CD4-positive, alpha-beta T cell (primary cell): Measurements from ENCODE around the gene KLHL36. TPM values are rescaled to one million over a fixed set of nuclear protein-coding genes. Genes with fewer than 3 reads are reported as not detected.
A peak's percentile ranks its signal among the peaks of the same experiment; 100 is the strongest.
"Not testable (repeated sequence)": the region's sequence is repeated elsewhere in the genome, so short reads cannot be mapped to it uniquely, and the experiment has no call there.

ENCODE experiments used
- ATAC-seq: fragments of 200-7000 bp; cut with Tn5 transposase; one replicate; pipeline ENCODE4 v1.10.0; 2022; ENCODE audit warnings: mild to moderate bottlenecking; ENCODE audit not compliant: poor library complexity
- CTCF ChIA-PET: fragments of 350-600 bp; sonication (Branson Sonifier 250); formaldehyde crosslinking; loops from one replicate; lab custom pipeline; 2021; ENCODE audit warnings: antibody characterized with exemption, inconsistent platforms; lab: Charles Lee
- POLR2A ChIA-PET: fragments of 350-600 bp; sonication (Branson Sonifier 250); formaldehyde crosslinking; loops from one replicate; lab custom pipeline; 2021; ENCODE audit warnings: antibody characterized with exemption, inconsistent platforms; lab: Charles Lee
- DNase-seq, 14 experiments: peaks; one replicate each; pipeline ENCODE4 v3.0.0-alpha.2; 2013 to 2020; ENCODE audit warnings: mixed read lengths in 2 of 14
- H3K27ac ChIP-seq, 2 donors: one replicate each; pipeline versions ENCODE4 v1.5.1 to v1.7.0; 2013; ENCODE audit warnings: low read length in 2 of 2, low read depth in 1 of 2, mild to moderate bottlenecking in 1 of 2
- H3K27me3 ChIP-seq, 2 experiments: 1 replicate in 1 of 2; 2 replicates in 1 of 2; pipeline versions ENCODE4 v1.6.1 to v1.7.0; 2013; ENCODE audit warnings: low read length in 2 of 2, control low read depth in 1 of 2, mild to moderate bottlenecking in 1 of 2, moderate library complexity in 1 of 2; ENCODE audit not compliant: insufficient read depth in 2 of 2, control insufficient read depth in 1 of 2
- H3K36me3 ChIP-seq: one replicate; pipeline ENCODE4 v1.6.1; 2013; ENCODE audit warnings: low read length, control low read depth; ENCODE audit not compliant: insufficient read depth
- H3K4me1 ChIP-seq: one replicate; pipeline ENCODE4 v1.6.1; 2013; ENCODE audit warnings: low read length, control low read depth; ENCODE audit not compliant: insufficient read depth
- H3K4me3 ChIP-seq: one replicate; pipeline ENCODE4 v1.5.1; 2013; ENCODE audit warnings: mild to moderate bottlenecking, low read length, moderate library complexity
- H3K9me3 ChIP-seq, 2 experiments: 1 replicate in 1 of 2; 2 replicates in 1 of 2; pipeline versions ENCODE4 v1.6.1 to v1.7.0; 2013; ENCODE audit warnings: low read length in 2 of 2, mild to moderate bottlenecking in 2 of 2, control low read depth in 1 of 2, moderate library complexity in 1 of 2; ENCODE audit not compliant: control insufficient read depth in 1 of 2, insufficient read depth in 1 of 2
- H3K27ac Mint-ChIP-seq: one replicate; pipeline ENCODE4 v1.8.0; 2020; ENCODE audit warnings: mixed read lengths
- H3K27me3 Mint-ChIP-seq: one replicate; pipeline ENCODE4 v1.8.0; 2021; ENCODE audit warnings: mixed read lengths
- H3K36me3 Mint-ChIP-seq: one replicate; pipeline ENCODE4 v1.8.0; 2021; ENCODE audit warnings: low read depth, mixed read lengths
- H3K4me1 Mint-ChIP-seq: one replicate; pipeline ENCODE4 v1.8.0; 2021; ENCODE audit warnings: low read depth, mixed read lengths
- H3K4me3 Mint-ChIP-seq: one replicate; pipeline ENCODE4 v1.8.0; 2020; ENCODE audit warnings: mild to moderate bottlenecking, mixed read lengths
- H3K9me3 Mint-ChIP-seq: one replicate; pipeline ENCODE4 v1.8.0; 2020; ENCODE audit warnings: mixed read lengths
- intact Hi-C, 2 experiments: fragments of 100-400 bp; cut with DNase I in 1 of 2; cut with micrococcal nuclease in 1 of 2; formaldehyde crosslinking; loops; one replicate each; pipeline versions ENCODE4 v1.15.1 to v1.9.0; 2023 to 2025; cut with DNase I, micrococcal nuclease
- total RNA-seq, 174 experiments: library from RNA in 2 of 174; stranded (reverse) in 2 of 174; gene quantifications; one replicate each; pipeline ENCODE4 v1.2.3 and lab custom pipeline; 2021 to 2026
- TF ChIP-seq, protein P1 (sequence below): fragments of 200-600 bp; IDR thresholded peaks from one replicate; pipeline ENCODE4 v1.8.0; 2022; ENCODE audit warnings: antibody characterized with exemption, mild to moderate bottlenecking

Gene KLHL36
- total RNA-seq, 2 experiments from 2014 or later: 76.6 to 78.6 TPM

DNA sequence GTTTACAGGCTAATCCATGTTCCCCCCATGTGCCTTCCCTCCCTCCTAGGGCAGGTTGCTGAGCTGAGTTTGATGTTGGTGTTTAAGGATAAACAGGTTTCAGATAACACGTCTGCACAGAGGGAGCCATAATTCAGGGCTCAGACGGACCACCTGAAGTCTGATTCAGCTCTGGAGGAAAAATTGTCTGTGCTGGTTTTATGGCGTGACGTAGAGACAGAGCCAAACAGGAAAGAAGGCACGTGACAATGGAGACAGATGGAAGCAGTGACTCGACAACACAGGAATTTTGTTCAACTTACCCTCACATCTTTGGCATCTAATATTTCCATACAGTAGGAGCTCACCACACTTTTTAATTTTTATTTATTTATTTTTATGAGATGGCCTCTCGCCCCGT is 40.8 kb downstream of the KLHL36 start:
- DNase-seq (no peak), ATAC-seq (no peak)
- H3K27me3 Mint-ChIP-seq: no peaks in the 10 kb centered on the region
- no peaks in the 10 kb centered on the region for H3K36me3 Mint-ChIP-seq
- ChIA-PET POLR2A (interaction anchor here (1.3 kb wide), 1 partner anchor 9 kb away, joined by 3 read pairs; no protein-coding TSS in a partner anchor), CTCF (no interaction called here)
- H3K4me3 Mint-ChIP-seq: no peak overlapping the region
- Histone ChIP-seq H3K27me3 (peaks cover 0 to 2% of the 10 kb centered on the region in 2 experiments), H3K9me3 (no peaks in the 10 kb centered on the region), H3K4me1 (no peaks in the 10 kb centered on the region), H3K27ac (no peak overlapping the region), H3K36me3 (no peaks in the 10 kb centered on the region), H3K4me3 (no peak overlapping the region)
- TF ChIP-seq, protein P1, sequence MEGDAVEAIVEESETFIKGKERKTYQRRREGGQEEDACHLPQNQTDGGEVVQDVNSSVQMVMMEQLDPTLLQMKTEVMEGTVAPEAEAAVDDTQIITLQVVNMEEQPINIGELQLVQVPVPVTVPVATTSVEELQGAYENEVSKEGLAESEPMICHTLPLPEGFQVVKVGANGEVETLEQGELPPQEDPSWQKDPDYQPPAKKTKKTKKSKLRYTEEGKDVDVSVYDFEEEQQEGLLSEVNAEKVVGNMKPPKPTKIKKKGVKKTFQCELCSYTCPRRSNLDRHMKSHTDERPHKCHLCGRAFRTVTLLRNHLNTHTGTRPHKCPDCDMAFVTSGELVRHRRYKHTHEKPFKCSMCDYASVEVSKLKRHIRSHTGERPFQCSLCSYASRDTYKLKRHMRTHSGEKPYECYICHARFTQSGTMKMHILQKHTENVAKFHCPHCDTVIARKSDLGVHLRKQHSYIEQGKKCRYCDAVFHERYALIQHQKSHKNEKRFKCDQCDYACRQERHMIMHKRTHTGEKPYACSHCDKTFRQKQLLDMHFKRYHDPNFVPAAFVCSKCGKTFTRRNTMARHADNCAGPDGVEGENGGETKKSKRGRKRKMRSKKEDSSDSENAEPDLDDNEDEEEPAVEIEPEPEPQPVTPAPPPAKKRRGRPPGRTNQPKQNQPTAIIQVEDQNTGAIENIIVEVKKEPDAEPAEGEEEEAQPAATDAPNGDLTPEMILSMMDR: no peak
- H3K27ac Mint-ChIP-seq: no peak overlapping the region
- H3K9me3 Mint-ChIP-seq: no peaks in the 10 kb centered on the region
- intact Hi-C loops: no loop called here
- H3K4me1 Mint-ChIP-seq: no peaks in the 10 kb centered on the region

DNA sequence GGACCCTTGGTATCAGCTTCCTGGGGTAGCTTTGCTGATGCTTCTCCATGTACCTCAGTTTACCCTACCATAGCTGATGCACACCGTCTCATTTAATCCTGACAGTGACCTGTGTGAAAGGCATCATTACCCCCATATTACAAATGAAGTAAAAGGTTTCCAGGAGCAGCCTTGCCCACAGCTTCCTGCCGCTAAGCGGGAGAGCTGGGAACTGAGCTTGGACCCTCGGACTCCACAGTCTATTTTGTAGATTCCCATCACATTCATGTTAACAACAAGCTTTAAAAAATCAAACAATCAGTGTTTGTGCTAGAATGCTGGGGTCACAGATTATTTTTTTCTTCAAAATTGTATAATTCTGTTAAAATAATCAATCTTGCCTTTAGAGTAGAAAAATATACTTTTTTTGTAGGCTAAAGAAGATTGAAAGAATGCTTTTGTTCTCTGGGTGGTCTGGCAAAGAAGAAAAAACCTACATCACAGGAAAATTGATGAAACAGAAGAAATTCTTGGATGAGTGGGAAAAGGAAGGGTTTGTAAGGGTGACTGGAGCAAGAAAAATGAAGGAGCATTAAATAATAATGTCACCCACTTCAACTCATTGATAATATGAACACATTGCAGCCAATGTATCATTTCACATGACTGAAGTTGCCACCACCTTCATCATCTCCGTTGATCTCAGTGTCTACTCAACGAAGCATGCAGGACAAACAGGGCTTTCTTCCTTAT is 41.9 kb downstream of the KLHL36 start:
- POLR2A ChIA-PET: interaction anchor here (1.3 kb wide), 1 partner anchor 8 kb away, joined by 3 read pairs; no protein-coding TSS in a partner anchor

DNA sequence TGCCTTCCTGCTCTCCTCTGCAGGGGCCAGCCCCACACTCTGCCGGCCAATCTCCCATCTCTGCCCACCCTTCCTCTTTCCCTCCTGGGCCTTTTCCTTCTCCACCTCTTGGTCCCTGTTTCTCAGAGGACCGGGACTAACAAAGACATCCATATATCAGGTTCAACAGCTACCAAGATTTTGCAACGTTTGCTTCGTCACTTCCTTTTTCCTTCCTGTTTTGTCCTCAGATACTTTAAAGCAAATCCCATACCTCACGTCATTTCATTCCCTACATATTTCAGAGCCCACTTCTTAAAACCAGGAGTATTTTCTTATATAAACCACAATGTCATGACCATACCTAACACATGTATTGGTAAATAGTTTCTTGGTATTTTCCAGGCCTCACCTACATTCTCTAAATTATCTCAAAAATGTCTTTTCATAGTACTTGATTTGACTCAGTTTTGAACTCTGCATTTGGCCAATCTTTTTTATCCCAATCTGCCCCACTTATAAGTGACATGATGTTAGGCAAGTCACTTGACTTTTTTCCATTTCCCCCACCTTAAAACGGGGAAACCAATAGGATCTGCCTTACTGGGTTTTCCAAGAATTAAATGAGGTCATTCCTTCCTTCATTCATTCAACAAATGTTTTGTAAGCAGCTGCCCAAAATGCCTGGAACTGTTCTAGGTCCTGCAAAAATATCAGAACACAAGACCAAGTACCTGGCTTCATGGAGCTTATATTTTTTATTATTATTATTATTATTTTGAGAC is 44.3 kb downstream of the KLHL36 start:
- TF ChIP-seq, protein P1: no peak
- no peak overlapping the region for H3K4me3 ChIP-seq
- intact Hi-C loops: no loop called here
- no peaks in the 10 kb centered on the region for H3K27me3 ChIP-seq
- H3K4me1 Mint-ChIP-seq: no peaks in the 10 kb centered on the region
- no peaks in the 10 kb centered on the region for H3K36me3 ChIP-seq
- H3K9me3 Mint-ChIP-seq: no peaks in the 10 kb centered on the region
- H3K27ac ChIP-seq: no peak overlapping the region
- DNase-seq (peak in 2 of 14 experiments; percentile 35 to 36), ATAC-seq (no peak)
- no peak overlapping the region for H3K27ac Mint-ChIP-seq
- H3K36me3 Mint-ChIP-seq: no peaks in the 10 kb centered on the region
- H3K4me1 ChIP-seq: no peaks in the 10 kb centered on the region
- ChIA-PET POLR2A (no interaction called here), CTCF (no interaction called here)
- H3K4me3 Mint-ChIP-seq: no peak overlapping the region
- H3K9me3 ChIP-seq: no peaks in the 10 kb centered on the region
- no peaks in the 10 kb centered on the region for H3K27me3 Mint-ChIP-seq

More for the DNA sequence above, 41.9 kb downstream of the KLHL36 start:
- CTCF ChIA-PET: interaction anchor here (1.2 kb wide), 1 partner anchor 48 kb away, joined by 3 read pairs; no protein-coding TSS in a partner anchor
- Histone ChIP-seq H3K27ac (no peak overlapping the region), H3K9me3 (no peaks in the 10 kb centered on the region), H3K27me3 (no peaks in the 10 kb centered on the region), H3K4me1 (no peaks in the 10 kb centered on the region), H3K4me3 (no peak overlapping the region), H3K36me3 (no peaks in the 10 kb centered on the region)
- DNase-seq (no peak), ATAC-seq (no peak)
- Mint-ChIP-seq H3K4me3 (no peak overlapping the region), H3K27me3 (no peaks in the 10 kb centered on the region), H3K36me3 (no peaks in the 10 kb centered on the region), H3K27ac (no peak overlapping the region), H3K4me1 (no peaks in the 10 kb centered on the region), H3K9me3 (no peaks in the 10 kb centered on the region)
- TF ChIP-seq, protein P1: no peak
- intact Hi-C loops: no loop called here

DNA sequence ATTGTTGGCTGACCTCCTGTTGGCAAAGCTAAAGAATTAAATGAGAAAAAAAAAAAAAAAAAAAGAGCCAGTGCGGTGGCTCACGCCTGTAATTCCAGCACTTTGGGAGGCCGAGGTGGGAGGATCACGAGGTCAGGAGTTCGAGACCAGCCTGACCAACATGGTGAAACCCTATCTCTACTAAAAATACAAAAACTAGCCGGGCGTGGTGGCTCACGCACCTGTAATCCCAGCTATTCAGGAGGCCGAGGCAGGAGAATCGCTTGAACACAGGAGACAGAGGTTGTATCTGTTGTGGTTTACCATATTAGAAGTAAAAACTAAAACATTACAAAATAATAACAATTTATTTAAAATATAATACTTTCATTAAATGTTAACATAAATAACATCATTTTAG is 45.6 kb downstream of the KLHL36 start:
- H3K27ac Mint-ChIP-seq, H3K4me1 ChIP-seq, DNase-seq, POLR2A ChIA-PET, H3K9me3 ChIP-seq, H3K4me3 ChIP-seq, H3K27ac ChIP-seq, H3K36me3 Mint-ChIP-seq, intact Hi-C loops, ATAC-seq, H3K4me1 Mint-ChIP-seq, H3K27me3 Mint-ChIP-seq, H3K27me3 ChIP-seq, H3K36me3 ChIP-seq, H3K9me3 Mint-ChIP-seq, H3K4me3 Mint-ChIP-seq: not testable (repeated sequence)
- CTCF ChIA-PET: interaction anchor here (0.6 kb wide), 2 partner anchors 45 to 841 kb away, joined by 3 to 5 read pairs; no protein-coding TSS in a partner anchor
